GM19025 (cell line): ENCODE results near the gene TPRN.
A peak's percentile ranks its signal among the peaks of the same experiment; 100 is the strongest.

Experiments used
- ATAC-seq: cut with Tn5 transposase; IDR thresholded peaks from one replicate; pipeline ENCODE4 v1.9.1; 2021; ENCODE audit warnings: mild to moderate bottlenecking, low read depth, moderate library complexity; ENCODE audit not compliant: unreplicated experiment

Gene TPRN

GRCh38 chr9:137213160-137214060 lies 12.9 kb upstream of the TPRN start:
- no peak for ATAC-seq

- no peak for ATAC-seq
Observed at GRCh38 chr9:137212520-137212919, 12.0 kb upstream of the TPRN start.

DNA sequence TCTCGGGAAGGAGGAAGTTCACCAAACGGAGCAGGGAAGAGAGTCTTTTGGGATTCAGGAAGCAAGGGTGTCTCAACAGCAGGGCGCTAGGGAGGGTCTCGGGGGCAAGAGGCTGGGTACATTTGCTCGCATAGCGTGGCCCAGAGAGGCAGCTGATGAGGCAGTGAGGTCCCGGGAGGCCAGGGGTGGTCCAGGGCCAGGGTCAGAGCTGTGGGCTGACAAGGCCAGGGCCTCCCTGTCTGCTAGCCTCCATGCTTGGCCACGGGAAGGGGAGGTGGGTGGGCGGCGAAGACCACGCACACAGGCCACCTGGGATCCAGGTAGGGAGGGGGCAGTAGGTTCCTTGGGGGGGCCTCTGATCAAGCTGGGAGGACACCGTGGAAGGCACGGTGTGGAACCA lies 11.0 kb upstream of the TPRN start:
- ATAC-seq = no peak

DNA sequence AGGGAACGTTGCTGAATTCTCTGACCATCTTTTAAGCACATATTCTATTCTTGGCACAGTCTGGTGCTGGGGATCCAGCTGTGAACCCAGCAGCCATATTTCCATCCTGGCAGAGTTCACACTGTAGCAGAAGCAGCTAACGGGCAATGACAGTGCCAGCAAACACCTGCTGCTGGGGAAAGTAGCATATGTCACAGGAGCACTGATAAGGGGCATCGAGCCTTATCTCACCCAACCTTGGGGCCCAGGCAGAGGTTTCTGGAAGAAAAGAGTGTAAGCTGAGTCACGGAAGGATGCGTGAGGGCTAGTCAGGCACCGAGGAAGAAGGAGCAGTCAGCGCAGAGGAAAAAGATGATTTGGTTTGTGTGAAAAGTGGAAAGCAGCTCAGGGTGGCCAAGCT lies 6.1 kb upstream of the TPRN start:
- no peak for ATAC-seq

- peak; percentile 38 for ATAC-seq
Observed at GRCh38 chr9:137205126-137206069, 4.9 kb upstream of the TPRN start, which contains the start of the genes NDOR1 and TMEM203. Gene NDOR1 (plus strand): TSS chr9:137205700. CDS start chr9:137205778, 78 bp downstream. Gene TMEM203 (minus strand): TSS chr9:137205648. CDS start chr9:137205414, 234 bp downstream.

GRCh38 chr9:137204731-137205125 lies 4.2 kb upstream of the TPRN start:
- no peak for ATAC-seq

- ATAC-seq = no peak
Observed at GRCh38 chr9:137202966-137203365, 2.4 kb upstream of the TPRN start.

DNA sequence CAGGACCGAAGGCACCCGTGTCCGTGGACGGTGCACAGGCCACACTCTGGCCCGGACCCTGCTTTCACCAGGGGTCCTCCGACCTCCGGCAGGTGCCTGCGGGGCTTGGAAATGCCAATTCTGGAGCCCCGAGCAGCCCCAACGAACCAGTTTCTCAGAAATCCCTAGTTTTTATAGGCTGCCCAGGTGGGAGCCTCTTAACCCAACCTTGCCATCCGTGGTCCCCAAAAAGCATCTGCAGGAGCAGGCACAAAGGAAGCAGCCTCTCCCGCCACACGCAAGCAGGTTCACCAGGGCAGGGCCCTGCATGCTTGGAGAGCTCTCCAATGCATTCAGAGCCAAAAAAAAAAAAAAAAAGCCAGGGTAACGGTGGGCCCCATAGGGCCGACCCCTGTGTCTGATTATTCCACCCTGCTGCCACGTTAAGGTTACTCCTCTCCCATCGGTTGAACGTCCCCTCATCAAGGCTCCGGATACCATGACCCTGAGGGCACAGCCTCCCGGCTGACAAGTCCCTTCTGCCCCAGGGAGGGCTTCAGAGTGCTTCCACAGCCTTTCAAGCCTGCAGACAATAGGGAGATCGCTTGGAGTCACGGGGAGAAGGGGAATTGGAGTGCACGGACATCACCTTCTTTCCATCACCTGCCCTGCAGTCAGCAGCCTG lies 796 bp upstream of the TPRN start:
- ATAC-seq = no peak

GRCh38 chr9:137199411-137200121 lies 975 bp downstream of the TPRN start:
- ATAC-seq = no peak

DNA sequence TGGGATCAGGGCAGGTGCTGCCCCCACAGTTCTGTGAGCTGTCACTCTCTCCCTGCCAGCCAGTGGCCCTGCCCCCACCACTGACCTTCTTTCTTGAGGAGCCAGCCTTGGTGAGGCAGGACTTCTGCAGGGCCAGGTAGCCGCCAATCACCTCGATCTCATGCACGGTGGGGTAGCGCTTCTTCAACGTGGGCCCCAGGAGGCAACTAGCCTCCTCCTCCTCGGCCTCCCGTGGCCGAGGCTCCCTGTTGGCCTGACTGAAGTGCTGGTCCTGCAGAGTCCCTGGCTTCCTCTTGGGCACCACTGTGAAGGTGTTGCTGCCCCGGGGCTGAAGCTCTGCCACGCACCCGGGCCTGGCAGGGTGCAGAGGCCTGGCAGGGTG lies 1.6 kb downstream of the TPRN start:
- no peak for ATAC-seq

- ATAC-seq = no peak
Observed at GRCh38 chr9:137198051-137198901, 2.3 kb downstream of the TPRN start.

GRCh38 chr9:137195525-137196220 lies 4.9 kb downstream of the TPRN start:
- ATAC-seq = no peak

- ATAC-seq = no peak
Observed at GRCh38 chr9:137194909-137195308, 5.6 kb downstream of the TPRN start.

GRCh38 chr9:137194388-137194787 lies 6.2 kb downstream of the TPRN start:
- ATAC-seq = no peak

DNA sequence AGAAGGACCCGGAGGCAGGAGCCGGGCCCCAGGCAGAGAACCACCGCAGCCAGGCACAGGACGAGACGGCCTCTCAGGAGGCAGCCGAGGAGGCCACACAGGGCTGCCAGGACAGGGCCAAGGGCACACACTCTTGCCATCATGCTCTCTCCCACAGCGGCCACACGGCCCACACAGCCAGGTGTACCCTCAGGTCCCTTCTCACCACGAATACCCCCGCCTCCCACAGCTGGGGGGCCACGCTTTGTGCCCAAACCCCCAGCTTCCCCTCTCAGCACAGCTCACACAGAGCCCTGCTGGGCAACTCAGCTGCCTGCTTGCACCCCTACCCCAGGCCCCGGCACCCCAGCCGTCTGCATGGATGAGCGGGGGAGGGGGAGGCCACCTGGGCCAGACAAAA lies 6.8 kb downstream of the TPRN start:
- no peak for ATAC-seq

- no peak for ATAC-seq
Observed at GRCh38 chr9:137192859-137193258, 7.7 kb downstream of the TPRN start.

DNA sequence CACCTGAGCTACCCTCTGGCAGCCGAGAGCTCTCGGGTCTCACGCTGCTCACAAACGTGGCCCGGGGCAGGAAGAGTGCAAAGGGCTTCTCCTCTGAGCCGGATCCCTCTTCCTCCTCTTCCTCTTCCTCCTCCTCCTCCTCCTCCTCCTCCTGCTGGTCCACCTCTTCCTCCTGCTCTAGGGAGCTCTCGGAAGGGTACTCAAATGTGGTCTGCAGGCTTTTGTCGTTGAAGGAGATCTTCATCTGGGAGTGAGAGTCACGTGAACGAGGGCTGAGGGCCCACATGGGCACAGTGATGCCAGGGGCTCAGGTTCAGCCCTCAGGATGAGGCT lies 8.1 kb downstream of the TPRN start:
- ATAC-seq = no peak

DNA sequence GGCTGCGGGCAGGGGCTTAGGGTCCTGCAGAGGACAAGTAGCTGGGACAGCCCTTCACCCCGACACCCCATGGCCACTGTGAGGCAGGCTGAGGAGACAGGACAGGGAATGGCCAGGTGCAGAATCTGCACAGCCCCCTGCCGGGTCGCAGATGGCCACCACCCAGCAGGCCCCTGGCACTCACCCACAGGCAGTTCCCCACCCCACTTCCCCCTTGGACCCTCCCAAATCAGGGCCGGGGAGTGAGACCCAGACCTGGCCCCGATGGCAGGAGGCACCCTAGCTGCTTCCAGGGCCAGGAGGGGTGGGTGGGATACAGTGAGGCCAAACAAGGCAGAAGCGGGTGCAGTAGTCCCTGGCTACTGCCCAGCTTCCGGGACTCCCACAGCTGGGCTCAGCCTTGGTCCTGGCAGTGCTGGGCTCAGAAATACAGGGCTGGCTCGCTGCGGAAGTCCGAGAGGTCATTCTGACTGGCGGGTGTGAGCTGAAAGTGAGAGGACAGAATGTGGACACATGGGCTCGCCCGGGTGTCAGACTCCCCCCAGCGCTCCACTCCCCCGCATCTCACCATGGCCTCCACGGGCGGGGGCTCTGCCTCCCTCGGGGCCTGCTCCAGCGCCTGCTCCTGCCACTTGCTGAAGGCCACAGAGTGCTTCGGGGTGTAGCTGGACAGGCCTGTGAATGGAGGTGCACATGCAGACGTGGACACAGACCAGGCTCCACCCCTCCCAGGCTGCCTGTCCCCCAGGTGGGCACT lies 8.7 kb downstream of the TPRN start:
- no peak for ATAC-seq
